Body of pancreas (tissue), 4 donors: ENCODE measurements around the gene METTL8.

Experiments
- CTCF ChIP-seq, 7 experiments: fragments of 450-650 bp in 4 of 7; fragments of 200-600 bp in 3 of 7; sonication (generic) in 3 of 7; IDR thresholded peaks; one replicate each; pipeline ENCODE4 v1.5.1; 2016 to 2019; ENCODE audit warnings: antibody characterized with exemption in 7 of 7
- POLR2A ChIP-seq, 3 donors: fragments of 450-650 bp; IDR thresholded peaks; one replicate each; pipeline ENCODE4 v1.6.1; 2016; ENCODE audit warnings: antibody characterized with exemption in 3 of 3, mild to moderate bottlenecking in 2 of 3

GRCh38 chr2:171480908-171481307, 47.1 kb upstream of the METTL8 start:
- TF ChIP-seq POLR2A (IDR thresholded peaks at IDR 0.05), result no peak
- TF ChIP-seq CTCF (IDR thresholded peaks at IDR 0.05), result no peak
